WTC11 (cell line): ENCODE data around the gene PROM2.

ENCODE experiments used
- CDX4 ChIP-seq: fragments of 250-450 bp; sonication (Bioruptor Pico); IDR thresholded peaks from 2 replicates; pipeline ENCODE4 v1.9.0; 2021; ENCODE audit warnings: moderate library complexity, mild to moderate bottlenecking, inconsistent platforms, borderline replicate concordance
- CTCF ChIP-seq: fragments of 200-600 bp; IDR thresholded peaks from 2 replicates; pipeline ENCODE4 v1.8.0; 2022; ENCODE audit warnings: antibody characterized with exemption
- GRHL2 ChIP-seq: fragments of 250-450 bp; sonication (Bioruptor Pico); IDR thresholded peaks from 2 replicates; pipeline ENCODE4 v1.8.0; 2022; ENCODE audit warnings: mild to moderate bottlenecking, moderate library complexity; ENCODE audit not compliant: insufficient replicate concordance, severe bottlenecking
- NR1H2 ChIP-seq: sonication (generic); formaldehyde crosslinking; IDR thresholded peaks from 2 replicates; pipeline ENCODE4 v1.9.0; 2021; ENCODE audit warnings: mild to moderate bottlenecking, moderate library complexity, missing genetic modification reagents
- NR3C1 ChIP-seq: sonication (generic); formaldehyde crosslinking; conservative IDR thresholded peaks from 2 replicates; pipeline ENCODE4 v1.8.1; 2023; ENCODE audit warnings: low read depth, mild to moderate bottlenecking, missing genetic modification reagents
- RORB ChIP-seq: fragments of 250-450 bp; sonication (Bioruptor Pico); IDR thresholded peaks from 2 replicates; pipeline ENCODE4 v1.9.0; 2021; ENCODE audit warnings: mild to moderate bottlenecking
- SMAD4 ChIP-seq: sonication (generic); formaldehyde crosslinking; IDR thresholded peaks from 2 replicates; pipeline ENCODE4 v1.8.0; 2022; ENCODE audit warnings: mild to moderate bottlenecking, missing genetic modification reagents
- TCF7 ChIP-seq: sonication (generic); formaldehyde crosslinking; IDR thresholded peaks from 2 replicates; pipeline ENCODE4 v1.8.0; 2022; ENCODE audit warnings: mild to moderate bottlenecking, low read depth, missing genetic modification reagents, moderate library complexity
- TP53 ChIP-seq: sonication (generic); formaldehyde crosslinking; IDR thresholded peaks from 2 replicates; pipeline ENCODE4 v1.8.1; 2023; ENCODE audit warnings: mild to moderate bottlenecking, missing genetic modification reagents
- ZNF232 ChIP-seq: sonication (generic); formaldehyde crosslinking; IDR thresholded peaks from 2 replicates; pipeline ENCODE4 v1.8.0; 2022; ENCODE audit warnings: mild to moderate bottlenecking, missing genetic modification reagents
- ZNF423 ChIP-seq: fragments of 250-450 bp; sonication (Bioruptor Pico); IDR thresholded peaks from 2 replicates; pipeline ENCODE4 v2.1.2; 2022; ENCODE audit warnings: mild to moderate bottlenecking, moderate library complexity
- TF ChIP-seq, protein P1 (sequence below): sonication (generic); formaldehyde crosslinking; conservative IDR thresholded peaks from 2 replicates; pipeline ENCODE4 v1.8.1; 2023; ENCODE audit warnings: mild to moderate bottlenecking, low read depth, missing genetic modification reagents, moderate library complexity
- TF ChIP-seq, protein P2 (sequence below): sonication (generic); formaldehyde crosslinking; IDR thresholded peaks from 2 replicates; pipeline ENCODE4 v1.8.1; 2022; ENCODE audit warnings: low read depth, mild to moderate bottlenecking, moderate library complexity, missing genetic modification reagents, borderline replicate concordance

GRCh38 chr2:95310216-95310615, 36.0 kb downstream of the PROM2 start:
- TF ChIP-seq TP53 (CRISPR knock-in tag): no peak
- no peak for TF ChIP-seq RORB
- TF ChIP-seq CTCF: no peak
- TF ChIP-seq, protein P1, sequence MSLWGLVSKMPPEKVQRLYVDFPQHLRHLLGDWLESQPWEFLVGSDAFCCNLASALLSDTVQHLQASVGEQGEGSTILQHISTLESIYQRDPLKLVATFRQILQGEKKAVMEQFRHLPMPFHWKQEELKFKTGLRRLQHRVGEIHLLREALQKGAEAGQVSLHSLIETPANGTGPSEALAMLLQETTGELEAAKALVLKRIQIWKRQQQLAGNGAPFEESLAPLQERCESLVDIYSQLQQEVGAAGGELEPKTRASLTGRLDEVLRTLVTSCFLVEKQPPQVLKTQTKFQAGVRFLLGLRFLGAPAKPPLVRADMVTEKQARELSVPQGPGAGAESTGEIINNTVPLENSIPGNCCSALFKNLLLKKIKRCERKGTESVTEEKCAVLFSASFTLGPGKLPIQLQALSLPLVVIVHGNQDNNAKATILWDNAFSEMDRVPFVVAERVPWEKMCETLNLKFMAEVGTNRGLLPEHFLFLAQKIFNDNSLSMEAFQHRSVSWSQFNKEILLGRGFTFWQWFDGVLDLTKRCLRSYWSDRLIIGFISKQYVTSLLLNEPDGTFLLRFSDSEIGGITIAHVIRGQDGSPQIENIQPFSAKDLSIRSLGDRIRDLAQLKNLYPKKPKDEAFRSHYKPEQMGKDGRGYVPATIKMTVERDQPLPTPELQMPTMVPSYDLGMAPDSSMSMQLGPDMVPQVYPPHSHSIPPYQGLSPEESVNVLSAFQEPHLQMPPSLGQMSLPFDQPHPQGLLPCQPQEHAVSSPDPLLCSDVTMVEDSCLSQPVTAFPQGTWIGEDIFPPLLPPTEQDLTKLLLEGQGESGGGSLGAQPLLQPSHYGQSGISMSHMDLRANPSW: no peak
- no peak for TF ChIP-seq ZNF232
- TF ChIP-seq NR3C1 (CRISPR knock-in tag): no peak
- TF ChIP-seq GRHL2: no peak
- no peak for TF ChIP-seq NR1H2
- TF ChIP-seq, protein P2, sequence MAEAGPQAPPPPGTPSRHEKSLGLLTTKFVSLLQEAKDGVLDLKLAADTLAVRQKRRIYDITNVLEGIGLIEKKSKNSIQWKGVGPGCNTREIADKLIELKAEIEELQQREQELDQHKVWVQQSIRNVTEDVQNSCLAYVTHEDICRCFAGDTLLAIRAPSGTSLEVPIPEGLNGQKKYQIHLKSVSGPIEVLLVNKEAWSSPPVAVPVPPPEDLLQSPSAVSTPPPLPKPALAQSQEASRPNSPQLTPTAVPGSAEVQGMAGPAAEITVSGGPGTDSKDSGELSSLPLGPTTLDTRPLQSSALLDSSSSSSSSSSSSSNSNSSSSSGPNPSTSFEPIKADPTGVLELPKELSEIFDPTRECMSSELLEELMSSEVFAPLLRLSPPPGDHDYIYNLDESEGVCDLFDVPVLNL (CRISPR knock-in tag): no peak
- TF ChIP-seq SMAD4: no peak
- no peak for TF ChIP-seq TCF7 (CRISPR knock-in tag)
- no peak for TF ChIP-seq CDX4 (CRISPR knock-in tag)
- TF ChIP-seq ZNF423 (CRISPR knock-in tag): no peak
